HCT116 (cell line): ENCODE measurements around the gene SYNE1. TPM values are rescaled to one million over a fixed set of nuclear protein-coding genes. Genes with fewer than 3 reads are reported as not detected.

ENCODE experiments used
- ATAC-seq: fragments of 200-7000 bp; cut with Tn5 transposase; 2 replicates; pipeline ENCODE4 v1.9.1; 2020; ENCODE audit warnings: mild to moderate bottlenecking, moderate library complexity
- BruUV-seq: library from RNA; stranded (reverse); fragments of 400-500 nt; replicated peaks from 2 replicates; lab custom pipeline; 2021; lab: Mats Ljungman, UMichigan
- CTCF ChIA-PET: fragments of 300-600 bp; sonication (Branson Sonifier 250); formaldehyde crosslinking; loops from one replicate; lab custom pipeline; 2021; ENCODE audit warnings: antibody characterized with exemption; lab: Charles Lee
- POLR2A ChIA-PET: fragments of 300-600, 350-600 bp; sonication (Branson Sonifier 250); formaldehyde crosslinking; loops from one replicate; lab custom pipeline; 2021; ENCODE audit warnings: antibody characterized with exemption; lab: Charles Lee
- RAD21 ChIA-PET, 2 experiments: fragments of 300-600 bp; sonication (Branson Sonifier 250); formaldehyde crosslinking; loops; one replicate each; lab custom pipeline; 2023; ENCODE audit warnings: low total read pairs in 2 of 2; ENCODE audit not compliant: uncharacterized antibody in 2 of 2, unreplicated experiment in 2 of 2, low non-redundant PET in 1 of 2; lab: Charles Lee
- DNase-seq: peaks from one replicate; pipeline ENCODE4 v3.0.0-alpha.2; 2010; ENCODE audit warnings: low read depth, low spot score
- H2AFZ ChIP-seq: fragments of 200-600 bp; shearing (Covaris generic), sonication (generic); 2 replicates; pipeline ENCODE4 v1.6.1; 2017; ENCODE audit warnings: low read depth, mixed run types, mixed read lengths, antibody characterized with exemption, low read length; ENCODE audit not compliant: poor library complexity, severe bottlenecking
- H3K27ac ChIP-seq: 2 replicates; pipeline ENCODE4 v1.5.1; 2012; ENCODE audit warnings: low read depth, low read length
- H3K27me3 ChIP-seq: fragments of 200-600 bp; sonication (generic); 2 replicates; pipeline ENCODE4 v1.6.1; 2016; ENCODE audit warnings: mixed run types, low read length, mixed read lengths; ENCODE audit not compliant: insufficient read depth
- H3K36me3 ChIP-seq, 2 experiments: fragments of 200-500 bp in 1 of 2; fragments of 200-600 bp in 1 of 2; sonication (Bioruptor generic) in 1 of 2; sonication (generic) in 1 of 2; 2 replicates each; pipeline versions ENCODE4 v1.5.1 to v1.6.1; 2014 to 2016; ENCODE audit warnings: low read length in 2 of 2, inconsistent platforms in 1 of 2, mixed read lengths in 1 of 2, mixed run types in 1 of 2; ENCODE audit not compliant: insufficient read depth in 2 of 2, control insufficient read depth in 1 of 2
- H3K4me1 ChIP-seq, 2 experiments: fragments of 200-600 bp in 1 of 2; sonication (generic) in 1 of 2; 2 replicates each; pipeline versions ENCODE4 v1.5.1 to v1.6.1; 2012 to 2017; ENCODE audit warnings: low read length in 2 of 2, inconsistent platforms in 1 of 2, mild to moderate bottlenecking in 1 of 2, mixed read lengths in 1 of 2, mixed run types in 1 of 2, moderate library complexity in 1 of 2; ENCODE audit not compliant: insufficient read depth in 2 of 2, control insufficient read depth in 1 of 2
- H3K4me2 ChIP-seq: fragments of 200-600 bp; sonication (generic); 2 replicates; pipeline ENCODE4 v1.6.1; 2017; ENCODE audit warnings: mixed run types, low read length, mixed read lengths
- H3K4me3 ChIP-seq, 2 experiments: fragments of 200-600 bp in 1 of 2; sonication (generic) in 1 of 2; replicated peaks in 1 of 2; 2 replicates each; pipeline ENCODE4 v1.5.1; 2011 to 2016; ENCODE audit warnings: low read length in 2 of 2, control low read depth in 1 of 2, low read depth in 1 of 2, mild to moderate bottlenecking in 1 of 2, mixed read lengths in 1 of 2, mixed run types in 1 of 2
- H3K79me2 ChIP-seq: fragments of 200-600 bp; sonication (generic); 2 replicates; pipeline ENCODE4 v1.6.1; 2017; ENCODE audit warnings: mild to moderate bottlenecking, mixed run types, low read length, moderate library complexity, mixed read lengths; ENCODE audit not compliant: insufficient read depth
- H3K9ac ChIP-seq: fragments of 200-600 bp; sonication (generic); 2 replicates; pipeline ENCODE4 v1.6.1; 2016; ENCODE audit warnings: low read length, mixed read lengths
- H3K9me2 ChIP-seq: fragments of 200-600 bp; sonication (generic), shearing (Covaris generic); 2 replicates; pipeline ENCODE4 v1.6.1; 2017; ENCODE audit warnings: mixed run types, mild to moderate bottlenecking, moderate library complexity; ENCODE audit not compliant: insufficient read depth
- H3K9me3 ChIP-seq, 2 experiments: fragments of 200-500 bp in 1 of 2; fragments of 200-600 bp in 1 of 2; sonication (Bioruptor generic) in 1 of 2; sonication (generic) in 1 of 2; 2 replicates each; pipeline ENCODE4 v1.6.1; 2014 to 2017; ENCODE audit warnings: low read length in 2 of 2, mixed read lengths in 2 of 2, inconsistent platforms in 1 of 2, low read depth in 1 of 2, mild to moderate bottlenecking in 1 of 2, mixed run types in 1 of 2, moderate library complexity in 1 of 2; ENCODE audit not compliant: control insufficient read depth in 1 of 2, insufficient read depth in 1 of 2
- H4K20me1 ChIP-seq: fragments of 200-600 bp; sonication (generic), shearing (Covaris generic); 2 replicates; pipeline ENCODE4 v1.6.1; 2017; ENCODE audit warnings: mixed run types, mild to moderate bottlenecking, moderate library complexity; ENCODE audit not compliant: insufficient read depth
- CTCF ChIP-seq, 3 experiments: fragments of 200-600 bp in 1 of 3; sonication (generic) in 1 of 3; IDR thresholded peaks in 2 of 3; conservative IDR thresholded peaks in 1 of 3; 2 replicates each; pipeline ENCODE4 v1.5.1; 2012 to 2017; ENCODE audit warnings: low read depth in 2 of 3, low read length in 2 of 3, antibody characterized with exemption in 1 of 3, borderline replicate concordance in 1 of 3, control low read depth in 1 of 3, mild to moderate bottlenecking in 1 of 3, mixed read lengths in 1 of 3, mixed run types in 1 of 3, moderate library complexity in 1 of 3; ENCODE audit not compliant: insufficient read depth in 1 of 3
- ELF1 ChIP-seq: IDR thresholded peaks from 2 replicates; pipeline ENCODE4 v1.6.1; 2012; ENCODE audit warnings: low read depth, borderline replicate concordance
- EZH2phosphoT487 ChIP-seq: fragments of 200-600 bp; IDR thresholded peaks from 2 replicates; pipeline ENCODE4 v1.6.1; 2018; ENCODE audit warnings: antibody characterized with exemption, borderline replicate concordance
- FOSL1 ChIP-seq: IDR thresholded peaks from 2 replicates; pipeline ENCODE4 v1.6.1; 2012; ENCODE audit warnings: low read depth
- POLR2AphosphoS5 ChIP-seq: IDR thresholded peaks from 2 replicates; pipeline ENCODE4 v1.6.1; 2011; ENCODE audit warnings: mild to moderate bottlenecking, low read depth, low read length, moderate library complexity
- REST ChIP-seq: IDR thresholded peaks from 2 replicates; pipeline ENCODE4 v1.6.1; 2012; ENCODE audit warnings: low read depth
- SIN3A ChIP-seq: IDR thresholded peaks from 2 replicates; pipeline ENCODE4 v1.6.1; 2012; ENCODE audit warnings: low read depth
- SRF ChIP-seq: IDR thresholded peaks from 2 replicates; pipeline ENCODE4 v1.6.1; 2012; ENCODE audit warnings: low read depth
- YY1 ChIP-seq: IDR thresholded peaks from 2 replicates; pipeline ENCODE4 v1.6.1; 2011; ENCODE audit warnings: low read length, low read depth, moderate library complexity, mild to moderate bottlenecking; ENCODE audit not compliant: insufficient replicate concordance; ENCODE audit errors: extremely low read depth
- ZNF274 ChIP-seq: fragments of 200-500 bp; sonication (Bioruptor generic); IDR thresholded peaks from 2 replicates; pipeline ENCODE4 v1.6.1; 2014; ENCODE audit warnings: mild to moderate bottlenecking, low read depth, low read length, inconsistent platforms
- intact Hi-C: fragments of 100-400 bp; cut with micrococcal nuclease; formaldehyde crosslinking; loops from 2 replicates; pipeline ENCODE4 v1.10.0; 2022
- total RNA-seq: library from RNA; stranded (reverse); gene quantifications from one replicate; pipeline ENCODE4 v1.2.1, GENCODE V29; 2021; ENCODE audit not compliant: unreplicated experiment

The SYNE1 gene
- total RNA-seq, 1 experiment from 2014 or later, result 5.4 TPM

GRCh38 chr6:152680151-152680550 is 43.0 kb upstream of the SYNE1 start:
- no peak for ATAC-seq
- Histone ChIP-seq H3K4me2 (no peak overlapping the region), H3K9me2 (no peaks in the 10 kb centered on the region)
- TF ChIP-seq POLR2AphosphoS5 (no peak), ZNF274 (no peak), SIN3A (no peak), CTCF (IDR thresholded peaks at IDR 0.05 in 2 of 3, conservative IDR thresholded peaks at IDR 0.05 in 1 of 3; ENCODE audit: borderline replicate concordance in 1 of 3, insufficient read depth in 1 of 3, low read depth in 2 of 3, low read length in 2 of 3) (no peak), ELF1 (no peak), YY1 (no peak), REST (no peak), FOSL1 (no peak), EZH2phosphoT487 (no peak), SRF (no peak)
- TF ChIP-seq, all 23 proteins: peak for 0
- Histone ChIP-seq H3K4me3 (no peak overlapping the region), H4K20me1 (no peaks in the 10 kb centered on the region), H3K79me2 (no peaks in the 10 kb centered on the region), H3K36me3 (no peaks in the 10 kb centered on the region), H3K9ac (no peak overlapping the region), H3K27me3 (no peaks in the 10 kb centered on the region; the same call in 1 of the 2 replicates), H3K27ac (no peak overlapping the region), H3K9me3 (no peaks in the 10 kb centered on the region), H2AFZ (no peak overlapping the region), H3K4me1 (no peaks in the 10 kb centered on the region)
- ChIA-PET POLR2A (no interaction called here), CTCF (no interaction called here), RAD21 (no interaction called here)
- no TSS peak for BruUV-seq
- intact Hi-C loops, result no loop called here
- no peak for DNase-seq
